Right lobe of liver (tissue), 6 donors: ENCODE data around the gene TRHDE. TPM values are rescaled to one million over a fixed set of nuclear protein-coding genes. Genes with fewer than 3 reads are reported as not detected.

ENCODE experiments used
- ATAC-seq, 4 donors: fragments of 200-7000 bp; cut with Tn5 transposase; one replicate each; pipeline ENCODE4 v1.9.1; 2020; ENCODE audit warnings: mild to moderate bottlenecking in 4 of 4, moderate library complexity in 4 of 4
- DNase-seq, 3 donors: peaks; one replicate each; pipeline ENCODE4 v3.0.0-alpha.2; 2020
- H3K27ac ChIP-seq, 3 donors: fragments of 200-600 bp; one replicate each; pipeline ENCODE4 v1.8.0; 2022
- H3K27me3 ChIP-seq, 2 donors: fragments of 200-600 bp; one replicate each; pipeline ENCODE4 v1.8.0; 2022
- H3K36me3 ChIP-seq, 4 donors: fragments of 200-600 bp; sonication (generic) in 1 of 4; one replicate each; pipeline versions ENCODE4 v1.5.1 to v1.8.0; 2017 to 2022; ENCODE audit warnings: control low read depth in 1 of 4
- H3K4me1 ChIP-seq, 4 donors: fragments of 200-600 bp; sonication (generic) in 1 of 4; one replicate each; pipeline versions ENCODE4 v1.5.1 to v1.8.0; 2017 to 2022; ENCODE audit warnings: control low read depth in 1 of 4
- H3K4me3 ChIP-seq, 3 donors: fragments of 200-600 bp; one replicate each; pipeline ENCODE4 v1.8.0; 2022
- H3K9me3 ChIP-seq, 4 donors: fragments of 200-600 bp; sonication (generic) in 1 of 4; one replicate each; pipeline versions ENCODE4 v1.5.1 to v1.8.0; 2017 to 2022; ENCODE audit warnings: control low read depth in 1 of 4
- CTCF ChIP-seq, 4 donors: fragments of 200-600 bp in 3 of 4; fragments of 450-650 bp in 1 of 4; IDR thresholded peaks; one replicate each; pipeline versions ENCODE4 v1.5.1 to v1.8.0; 2016 to 2022; ENCODE audit warnings: antibody characterized with exemption in 4 of 4, mild to moderate bottlenecking in 2 of 4
- POLR2A ChIP-seq: fragments of 450-650 bp; IDR thresholded peaks from one replicate; pipeline ENCODE4 v1.6.1; 2017; ENCODE audit warnings: antibody characterized with exemption, mild to moderate bottlenecking
- WGBS: methylation state at CpG from one replicate; pipeline ENCODE4 v1.1.6; 2018; ENCODE audit warnings: low coverage, low lambda C conversion rate; ENCODE audit not compliant: insufficient coverage; ENCODE audit errors: missing lambda C conversion rate; 5-methylcytosine and 5-hydroxymethylcytosine counted together
- intact Hi-C, 2 donors: fragments of 100-400 bp; cut with DNase I; formaldehyde crosslinking; loops; one replicate each; pipeline versions ENCODE4 v1.11.2 to v1.14.1; 2022
- total RNA-seq, 6 experiments: library from RNA; depleted of rRNA in 2 of 6; stranded (reverse); fragments of >200 nt in 2 of 6; fragmentation: NEBNext Ultra II Directional in 3 of 6; extraction: Animal tissue kit (Norgen Biotek cat#: 25700) in 3 of 6; gene quantifications; one replicate each; pipeline versions ENCODE4 v1.1.0 to v1.2.4, GENCODE V29; 2016 to 2023
- donor health status: DM: no; HTN: yes; CAD: no.
- donor health status: DM: no; HTN: no; CAD: no.
- donor health status: DM: no; HTN: no; CAD: no.
- donor health status: DM: no; HTN: yes; CAD: no.
- donor health status: DM: no; HTN: yes; CAD: no.

The TRHDE gene
- total RNA-seq, 6 experiments from 2014 or later, result 0.10 to 4.3 (median 0.90) TPM

DNA sequence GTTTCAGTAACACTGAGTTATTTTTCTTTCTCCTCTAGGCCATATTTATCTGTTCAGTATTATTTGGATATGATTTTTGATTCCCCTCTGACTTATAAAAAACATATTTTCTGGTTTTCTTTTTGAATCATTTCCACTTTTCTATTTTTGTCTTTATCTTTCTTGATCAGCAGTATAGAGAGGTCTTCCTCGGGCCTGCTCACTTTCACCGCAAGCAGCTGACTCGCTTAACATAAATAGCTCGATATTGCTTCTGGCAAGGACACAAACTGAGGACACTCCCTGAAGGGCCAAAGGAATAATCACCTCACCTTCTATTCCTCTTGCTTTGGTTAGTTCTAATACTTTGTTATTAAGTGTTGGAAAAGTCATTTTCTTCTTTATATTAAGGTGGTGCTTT, 25.8 kb upstream of the TRHDE start:
- Histone ChIP-seq H3K9me3 (peaks cover 0 to 3% (median 0%) of the 10 kb centered on the region in 4 donors), H3K27me3 (no peaks in the 10 kb centered on the region), H3K36me3 (no peaks in the 10 kb centered on the region), H3K4me3 (no peak overlapping the region), H3K27ac (no peak overlapping the region), H3K4me1 (no peaks in the 10 kb centered on the region)
- DNase-seq (no peak), ATAC-seq (no peak)
- intact Hi-C loops, result no loop called here
- TF ChIP-seq POLR2A, result no peak
- no peak for TF ChIP-seq CTCF (IDR thresholded peaks at IDR 0.05)
- WGBS, result 60% methylated on average over 4 of the region's 4 CpGs

GRCh38 chr12:72250346-72250745, 21.8 kb upstream of the TRHDE start:
- intact Hi-C loops, result no loop called here
- Histone ChIP-seq H3K27me3 (no peaks in the 10 kb centered on the region), H3K27ac (no peak overlapping the region), H3K9me3 (peaks cover 0 to 3% (median 0%) of the 10 kb centered on the region in 4 donors), H3K36me3 (no peaks in the 10 kb centered on the region), H3K4me3 (no peak overlapping the region), H3K4me1 (no peaks in the 10 kb centered on the region)
- ATAC-seq (no peak), DNase-seq (no peak)
- TF ChIP-seq POLR2A (no peak), CTCF (IDR thresholded peaks at IDR 0.05) (no peak)
- WGBS, result 54% methylated on average over 2 of the region's 2 CpGs

GRCh38 chr12:72256725-72257124, 15.4 kb upstream of the TRHDE start:
- TF ChIP-seq CTCF (IDR thresholded peaks at IDR 0.05) (no peak), POLR2A (no peak)
- ATAC-seq (no peak), DNase-seq (no peak)
- Histone ChIP-seq H3K9me3 (no peaks in the 10 kb centered on the region), H3K27ac (no peak overlapping the region), H3K27me3 (no peaks in the 10 kb centered on the region), H3K4me1 (no peaks in the 10 kb centered on the region), H3K4me3 (no peak overlapping the region), H3K36me3 (no peaks in the 10 kb centered on the region)
- intact Hi-C loops, result no loop called here
- 100% methylated on average over 1 of the region's 1 CpG for WGBS

DNA sequence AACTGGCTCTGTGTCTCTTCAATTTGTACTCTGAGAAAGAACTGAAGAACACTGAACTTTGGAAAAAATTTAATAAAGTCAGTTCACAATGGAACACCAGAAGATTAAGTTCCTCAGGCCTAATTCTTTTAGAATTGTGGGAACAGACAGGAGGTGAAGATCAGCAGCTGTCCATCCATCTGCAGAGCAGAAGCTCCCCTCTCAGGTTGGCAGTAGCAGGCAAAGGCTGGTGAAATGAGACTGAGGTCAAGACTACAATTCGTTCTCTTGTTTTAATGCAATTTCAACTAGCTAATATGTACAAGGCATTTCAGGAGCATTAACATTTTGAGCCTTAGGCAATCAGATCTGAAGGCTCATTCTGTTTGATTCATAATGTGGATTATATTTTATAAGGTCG, 10.3 kb upstream of the TRHDE start:
- no peaks in the 10 kb centered on the region for H3K4me1 ChIP-seq
- H3K9me3 ChIP-seq, result no peaks in the 10 kb centered on the region
- ATAC-seq, result no peak
- no peak for DNase-seq
- 47% methylated on average over 2 of the region's 2 CpGs for WGBS
- H3K36me3 ChIP-seq, result no peaks in the 10 kb centered on the region
- intact Hi-C loops, result no loop called here
- H3K27ac ChIP-seq, result no peak overlapping the region
- TF ChIP-seq CTCF (IDR thresholded peaks at IDR 0.05) (no peak), POLR2A (no peak)
- H3K4me3 ChIP-seq, result no peak overlapping the region
- no peaks in the 10 kb centered on the region for H3K27me3 ChIP-seq

GRCh38 chr12:72264548-72265175, 7.5 kb upstream of the TRHDE start:
- 23% methylated on average over 1 of the region's 1 CpG for WGBS
- no peaks in the 10 kb centered on the region for H3K36me3 ChIP-seq
- H3K27ac ChIP-seq, result no peak overlapping the region
- intact Hi-C loops, result no loop called here
- ATAC-seq (peak; percentile 47 to 66 (median 50)), DNase-seq (no peak)
- H3K27me3 ChIP-seq, result no peaks in the 10 kb centered on the region
- TF ChIP-seq CTCF (IDR thresholded peaks at IDR 0.05) (peak; percentile 34 to 57 (median 47)), POLR2A (no peak)
- no peaks in the 10 kb centered on the region for H3K9me3 ChIP-seq
- H3K4me1 ChIP-seq, result no peaks in the 10 kb centered on the region
- H3K4me3 ChIP-seq, result no peak overlapping the region
